NCI-H1694 (cell line): ENCODE data around the gene GPR15LG.
"Not testable (repeated sequence)": the region's sequence is repeated elsewhere in the genome, so short reads cannot be mapped to it uniquely, and the experiment has no call there.

Source experiments
- DNase-seq: peaks from one replicate; lab custom pipeline; 2025; lab: John Stamatoyannopoulos, UW

The GPR15LG gene

DNA sequence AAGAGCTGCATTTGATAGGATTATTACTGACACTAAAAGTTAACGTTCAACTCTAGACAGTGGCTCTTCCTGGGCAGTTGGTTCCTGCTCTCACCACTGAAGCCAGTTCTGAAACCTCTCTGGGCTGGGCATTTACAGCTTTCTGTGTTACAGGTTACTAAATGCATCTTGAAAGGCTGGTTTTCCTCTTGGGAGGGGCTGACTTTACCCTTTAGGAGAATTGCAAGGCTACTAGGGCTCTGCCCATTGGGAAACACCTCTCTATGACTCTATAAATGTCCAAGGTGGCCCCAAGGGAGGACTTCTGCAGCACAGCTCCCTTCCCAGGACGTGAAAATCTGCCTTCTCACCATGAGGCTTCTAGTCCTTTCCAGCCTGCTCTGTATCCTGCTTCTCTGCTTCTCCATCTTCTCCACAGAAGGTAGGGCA lies at the start of gene GPR15LG:
TSS of gene GPR15LG (plus strand) at position 301 of the 429 bp plus-strand sequence. CDS start at position 352, 51 bp downstream.
- DNase-seq: no peak

DNA sequence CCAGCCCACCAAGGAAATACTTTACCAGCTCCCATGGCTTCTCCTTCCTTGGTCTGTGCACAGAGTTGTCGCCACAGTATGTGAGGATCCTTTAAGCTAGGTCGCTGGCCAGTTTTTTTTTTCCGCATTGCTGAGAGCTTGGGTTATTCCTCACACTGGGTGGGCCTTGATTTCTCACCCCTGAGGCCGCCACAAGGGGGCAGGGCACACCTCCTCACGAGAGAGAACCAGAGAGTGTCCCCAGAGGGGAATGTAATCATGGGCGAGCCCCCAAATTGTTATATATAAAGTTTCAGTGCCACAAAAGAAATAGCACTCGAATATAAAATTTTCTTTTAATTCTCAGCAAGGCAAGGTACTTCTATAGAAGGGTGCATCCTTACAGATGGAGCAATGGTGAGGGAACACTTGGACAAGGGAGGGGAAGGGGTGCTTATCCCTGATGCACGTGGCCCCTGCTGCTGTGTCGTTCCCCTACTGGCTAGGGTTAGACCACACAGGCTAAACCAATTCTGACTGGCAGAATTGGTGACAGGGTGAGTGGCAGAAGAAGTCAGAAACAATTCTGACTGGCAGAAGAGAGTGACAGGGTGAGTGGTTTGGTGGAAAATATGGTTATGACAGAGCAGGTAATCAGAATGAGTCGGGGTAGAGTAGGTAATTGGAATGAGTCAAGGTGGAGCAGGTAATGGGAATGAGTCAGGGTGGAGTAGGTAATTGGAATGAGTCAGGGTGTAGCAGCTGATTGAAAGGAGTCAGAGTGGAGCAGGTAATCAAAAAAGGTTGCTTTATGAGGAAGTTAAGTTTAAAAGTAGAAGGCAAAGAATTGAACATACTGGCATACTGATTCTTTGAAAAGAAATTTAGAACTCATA lies 47.5 kb upstream of the GPR15LG start:
- DNase-seq: not testable (repeated sequence)

DNA sequence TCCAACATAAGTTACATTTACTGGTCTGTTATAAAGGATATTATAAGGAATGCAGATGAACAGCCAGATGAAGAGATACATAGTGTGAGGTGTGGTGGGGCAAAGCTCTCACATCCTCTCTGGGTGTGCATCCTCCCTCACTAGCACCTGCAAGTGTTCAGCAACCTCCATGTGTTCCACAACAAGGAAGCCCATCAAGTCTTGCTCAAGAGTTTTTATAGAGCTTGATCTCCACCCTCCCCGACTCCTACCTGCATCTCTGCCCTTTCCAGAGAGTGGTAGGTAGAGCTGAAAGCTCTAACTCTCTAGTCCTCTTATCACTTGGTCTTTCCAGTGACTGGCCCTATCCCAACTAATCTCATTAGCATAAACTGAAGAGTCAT lies 46.8 kb upstream of the GPR15LG start:
- no peak for DNase-seq

DNA sequence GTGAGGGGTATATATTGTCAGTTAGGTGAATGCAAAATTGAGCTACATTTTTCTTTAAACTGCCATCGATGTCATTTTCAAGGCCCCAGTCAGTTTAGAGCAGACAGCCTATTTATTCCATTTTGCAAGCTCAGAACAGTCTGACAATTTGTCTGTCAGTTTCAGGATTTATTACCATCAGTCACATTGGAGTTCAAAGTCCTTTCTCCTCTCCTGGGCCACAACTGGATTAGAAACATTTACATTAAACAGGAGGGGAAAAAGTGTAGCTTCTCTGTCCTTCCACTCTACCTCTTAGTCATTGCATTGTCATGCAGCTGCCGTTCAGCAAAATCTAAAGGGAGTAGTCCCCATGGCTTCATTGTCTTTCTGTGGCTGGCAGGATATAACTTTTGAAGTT lies 37.8 kb upstream of the GPR15LG start:
- no peak for DNase-seq

DNA sequence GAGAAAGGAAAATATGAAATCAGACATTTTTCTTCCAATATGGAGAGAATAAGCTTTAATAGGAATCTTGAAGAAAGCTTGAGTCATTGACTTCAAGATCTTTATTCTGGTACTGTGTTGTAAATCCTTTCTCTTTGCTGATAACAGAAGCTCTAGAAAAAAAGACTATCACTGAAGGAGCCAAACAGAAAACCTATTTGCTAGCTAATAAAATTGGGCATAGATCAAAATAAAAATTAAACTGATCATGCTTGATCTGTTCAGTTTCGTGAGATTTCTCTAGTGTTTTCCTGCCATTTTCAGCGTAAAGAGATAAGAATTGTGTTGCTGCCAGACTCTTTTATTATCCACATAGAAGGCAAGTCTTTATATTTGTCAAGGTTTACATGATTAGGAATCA lies 35.8 kb upstream of the GPR15LG start:
- no peak for DNase-seq

DNA sequence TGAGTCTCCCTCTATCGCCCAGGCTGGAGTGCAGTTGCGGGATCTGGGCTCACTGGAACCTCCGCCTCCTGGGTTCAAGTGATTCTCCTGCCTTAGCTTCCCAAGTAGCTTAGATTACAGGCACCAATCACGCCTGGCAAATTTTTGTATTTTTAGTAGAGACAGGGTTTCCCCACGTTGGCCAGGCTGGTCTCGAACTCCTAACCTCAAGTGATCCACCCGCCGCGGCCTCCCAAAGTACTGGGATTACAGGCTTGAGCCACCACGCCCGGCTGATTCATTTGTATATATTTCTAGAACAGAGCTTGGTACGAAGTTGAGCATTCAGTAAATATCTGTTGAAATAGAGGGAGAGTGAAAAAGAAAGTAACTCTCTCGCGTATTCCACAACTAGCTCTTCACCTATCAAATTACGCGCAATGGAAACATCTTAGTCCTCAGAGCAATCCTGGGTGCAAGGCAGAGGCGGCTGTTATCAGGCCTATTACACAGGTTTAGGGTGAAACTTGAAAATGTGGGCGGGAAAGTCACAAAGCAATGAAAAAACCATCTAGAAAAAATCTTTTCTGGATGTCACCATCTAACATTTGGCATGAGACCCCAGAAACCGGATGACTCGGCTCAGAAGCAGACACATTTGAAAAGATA lies 35.0 kb upstream of the GPR15LG start:
- DNase-seq: no peak

DNA sequence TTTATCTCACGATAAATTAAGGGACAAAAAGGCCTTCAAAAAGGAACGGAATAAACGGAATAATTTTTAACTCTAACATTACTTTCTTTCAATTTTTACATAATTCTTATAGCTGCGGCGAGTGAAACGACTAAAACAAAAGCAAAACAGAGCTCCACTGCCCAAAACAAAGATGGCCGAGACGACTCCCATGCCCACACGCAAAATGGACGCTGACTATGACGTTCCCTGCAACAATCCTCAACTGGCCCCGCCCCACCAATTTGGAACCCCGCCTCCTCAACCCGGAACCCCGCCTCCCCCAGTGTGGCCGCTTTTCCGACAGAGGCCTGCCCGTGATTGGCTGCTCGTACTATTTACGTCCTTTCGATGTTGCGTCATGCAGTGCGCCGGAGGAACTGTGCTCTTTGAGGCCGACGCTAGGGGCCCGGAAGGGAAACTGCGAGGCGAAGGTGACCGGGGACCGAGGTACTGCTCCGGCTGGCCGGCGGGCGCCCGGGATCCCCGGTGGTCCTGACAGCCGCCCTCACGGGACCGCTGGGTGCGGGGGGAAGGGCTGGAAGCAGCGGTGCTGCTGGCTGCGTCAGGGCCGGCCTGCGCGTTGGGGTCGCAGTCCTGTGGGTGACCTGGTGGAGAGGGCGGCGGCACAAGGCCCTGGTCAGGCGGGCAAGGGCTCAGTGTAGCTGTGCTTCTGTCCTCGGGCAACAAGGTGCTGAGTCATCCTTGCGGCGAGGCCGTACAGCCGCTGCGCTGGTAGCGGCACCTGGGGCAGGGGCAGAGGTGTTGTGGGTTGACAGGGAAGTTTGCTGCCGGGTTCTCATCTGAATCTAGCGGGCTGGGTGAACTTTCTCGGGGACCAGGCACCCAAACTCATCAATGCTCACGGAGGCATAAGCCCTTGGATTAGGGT lies 34.2 kb upstream of the GPR15LG start, which contains the start of gene GHITM:
TSS of gene GHITM (plus strand) at position 384 of the 910 bp plus-strand sequence. CDS start 1,992 bp downstream, outside the sequence.
- DNase-seq: peak; percentile 92

DNA sequence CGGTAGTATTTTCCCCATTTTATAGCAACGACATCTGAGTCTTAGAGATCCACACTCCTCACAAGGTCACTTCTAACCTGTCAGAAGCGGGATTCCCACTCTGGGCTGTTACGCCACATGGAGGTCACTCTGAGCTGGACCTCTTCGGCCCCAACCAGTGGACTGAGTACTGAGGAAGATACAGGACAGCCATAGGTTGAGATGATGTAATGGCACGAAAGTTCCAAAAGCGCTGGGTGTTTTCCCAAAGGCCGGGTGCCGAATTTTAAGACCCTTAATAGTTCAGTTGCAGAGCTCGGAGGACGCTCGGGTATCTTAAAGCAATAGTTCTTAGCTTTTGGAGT lies 33.6 kb upstream of the GPR15LG start:
- no peak for DNase-seq

DNA sequence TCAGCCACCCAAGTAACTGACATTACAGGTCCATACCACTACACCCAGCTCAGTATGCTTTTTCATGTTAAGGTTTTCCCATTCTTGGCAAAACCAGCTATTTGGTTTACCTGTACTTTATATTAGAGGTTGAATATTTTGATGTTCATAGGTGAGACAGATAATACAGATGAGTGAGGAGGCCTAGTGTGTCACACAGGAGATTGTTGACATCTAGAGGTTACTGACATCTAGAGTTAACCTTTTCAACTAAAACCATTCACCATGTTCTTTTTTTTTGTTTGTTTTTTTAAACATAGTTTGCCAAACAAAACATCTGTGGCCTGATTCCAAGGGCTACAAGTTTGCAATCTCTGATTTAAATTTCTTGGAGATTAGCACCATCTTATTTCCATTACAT lies 26.3 kb upstream of the GPR15LG start:
- no peak for DNase-seq

DNA sequence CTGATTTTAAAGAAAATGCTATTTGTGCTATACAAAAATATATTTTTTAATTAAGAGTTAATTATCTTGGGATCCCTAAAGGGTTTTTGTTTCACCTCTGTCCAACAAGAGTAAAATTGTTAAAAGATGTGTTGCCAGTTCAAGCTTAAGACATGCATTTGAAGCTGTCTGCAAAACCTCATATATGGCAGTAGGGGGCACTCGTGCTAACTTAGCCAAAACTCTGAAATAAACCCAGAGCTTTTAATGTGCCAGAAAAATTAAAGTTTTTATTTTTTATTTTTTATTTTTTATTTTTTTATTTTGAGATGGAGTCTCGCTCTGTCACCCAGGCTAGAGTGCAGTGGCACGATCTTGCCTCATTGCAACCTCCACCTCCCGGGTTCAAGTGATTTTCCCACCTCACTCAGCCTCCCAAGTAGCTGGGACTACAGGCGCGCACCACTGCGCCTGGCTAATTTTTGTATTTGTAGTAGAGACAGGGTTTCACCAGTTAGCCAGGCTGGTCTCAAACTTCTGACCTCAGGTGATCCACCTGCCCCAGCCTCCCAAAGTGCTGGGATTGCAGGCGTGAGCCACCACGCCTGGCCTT lies 25.5 kb upstream of the GPR15LG start:
- DNase-seq: peak; percentile 21

DNA sequence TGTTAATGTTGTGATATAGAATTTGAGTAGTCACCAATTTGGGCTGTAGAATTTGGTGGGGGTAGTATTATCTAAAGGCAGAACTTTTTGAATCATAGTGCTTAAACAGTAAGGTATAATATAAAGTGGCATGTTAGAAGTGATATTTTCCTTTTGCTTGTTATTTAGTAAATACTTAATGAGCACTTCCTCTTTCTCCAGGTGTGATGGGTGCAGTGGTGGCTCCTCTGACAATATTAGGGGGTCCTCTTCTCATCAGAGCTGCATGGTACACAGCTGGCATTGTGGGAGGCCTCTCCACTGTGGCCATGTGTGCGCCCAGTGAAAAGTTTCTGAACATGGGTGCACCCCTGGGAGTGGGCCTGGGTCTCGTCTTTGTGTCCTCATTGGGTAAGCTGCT lies 23.7 kb upstream of the GPR15LG start:
- no peak for DNase-seq

DNA sequence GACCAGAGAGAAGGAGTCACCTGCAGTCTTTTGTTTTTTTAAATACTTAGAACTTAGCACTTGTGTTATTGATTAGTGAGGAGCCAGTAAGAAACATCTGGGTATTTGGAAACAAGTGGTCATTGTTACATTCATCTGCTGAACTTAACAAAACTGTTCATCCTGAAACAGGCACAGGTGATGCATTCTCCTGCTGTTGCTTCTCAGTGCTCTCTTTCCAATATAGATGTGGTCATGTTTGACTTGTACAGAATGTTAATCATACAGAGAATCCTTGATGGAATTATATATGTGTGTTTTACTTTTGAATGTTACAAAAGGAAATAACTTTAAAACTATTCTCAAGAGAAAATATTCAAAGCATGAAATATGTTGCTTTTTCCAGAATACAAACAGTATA lies 20.8 kb upstream of the GPR15LG start:
- DNase-seq: no peak

DNA sequence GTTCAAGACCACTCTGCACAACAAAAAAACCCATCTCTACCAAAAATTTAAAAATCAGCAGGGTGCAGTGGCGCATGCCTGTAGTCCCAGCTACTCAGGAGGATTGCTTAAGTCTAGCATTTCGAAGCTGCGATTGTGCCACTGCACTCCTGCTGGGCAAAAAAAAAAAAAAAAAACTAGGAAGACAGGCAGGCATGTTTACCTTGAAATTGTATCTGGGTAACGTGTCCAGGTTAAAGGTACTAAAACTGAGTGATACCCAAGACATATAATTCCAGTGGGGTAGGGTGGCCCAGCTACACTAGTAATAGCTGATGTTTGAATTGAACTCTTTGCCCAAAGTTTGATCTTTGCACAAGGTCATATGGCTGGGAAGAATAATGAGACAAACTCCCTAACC lies 18.1 kb upstream of the GPR15LG start:
- no peak for DNase-seq

DNA sequence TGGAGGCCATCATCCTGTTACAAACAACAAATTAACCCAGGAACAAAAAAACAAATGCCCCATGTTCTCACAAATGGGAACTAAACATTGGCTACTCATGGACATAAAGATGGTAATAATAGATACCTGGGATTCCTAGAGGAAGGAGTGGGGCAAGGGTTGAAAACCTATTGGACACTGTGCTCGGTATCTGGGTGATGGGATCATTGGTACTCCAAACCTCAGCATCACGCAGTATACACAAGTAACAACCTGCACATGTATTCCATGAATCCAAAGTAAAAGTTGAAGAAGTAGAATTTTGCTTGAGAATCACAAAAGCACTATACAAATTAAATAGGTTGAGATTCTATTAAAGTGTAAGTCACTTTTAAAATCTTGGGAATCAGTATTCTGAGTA lies 17.6 kb upstream of the GPR15LG start:
- DNase-seq: no peak

DNA sequence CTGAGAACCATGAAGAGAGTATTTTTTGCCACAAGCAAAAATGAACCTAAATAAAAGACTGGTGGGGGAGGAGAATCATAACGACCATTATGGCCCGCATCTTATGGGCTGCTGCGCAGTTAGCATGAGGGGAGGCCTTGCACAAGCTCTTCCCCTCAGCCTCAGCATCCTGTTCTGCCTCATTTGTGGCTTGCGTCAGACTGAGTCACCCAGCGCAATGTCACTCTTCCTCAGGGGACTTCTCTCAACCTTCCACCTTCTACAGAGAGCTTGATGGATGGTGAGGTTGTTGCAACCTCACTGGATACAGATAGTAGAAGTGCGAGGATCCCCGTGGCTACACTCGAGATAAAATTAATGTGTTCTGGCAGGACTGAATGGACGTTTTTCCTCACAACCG lies 16.8 kb upstream of the GPR15LG start:
- DNase-seq: no peak

DNA sequence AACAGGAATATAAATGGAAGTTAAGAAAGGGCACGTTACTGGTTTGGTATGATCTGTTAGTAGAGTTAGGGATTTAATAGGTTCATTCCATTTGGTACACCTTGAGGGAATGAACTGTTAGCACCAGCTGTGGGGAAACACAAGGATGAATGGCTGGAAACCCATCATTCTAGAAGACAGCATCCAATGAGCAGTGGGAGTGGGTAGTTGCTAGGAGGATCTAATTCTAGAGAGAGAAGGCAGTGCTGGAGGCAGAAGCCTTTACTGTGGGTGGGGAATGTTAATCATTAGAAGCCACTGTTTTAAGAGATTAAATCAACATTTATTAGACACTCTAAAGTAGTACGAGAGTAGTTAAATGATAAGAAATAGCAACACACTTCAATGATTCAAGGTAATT lies 15.5 kb upstream of the GPR15LG start:
- no peak for DNase-seq

DNA sequence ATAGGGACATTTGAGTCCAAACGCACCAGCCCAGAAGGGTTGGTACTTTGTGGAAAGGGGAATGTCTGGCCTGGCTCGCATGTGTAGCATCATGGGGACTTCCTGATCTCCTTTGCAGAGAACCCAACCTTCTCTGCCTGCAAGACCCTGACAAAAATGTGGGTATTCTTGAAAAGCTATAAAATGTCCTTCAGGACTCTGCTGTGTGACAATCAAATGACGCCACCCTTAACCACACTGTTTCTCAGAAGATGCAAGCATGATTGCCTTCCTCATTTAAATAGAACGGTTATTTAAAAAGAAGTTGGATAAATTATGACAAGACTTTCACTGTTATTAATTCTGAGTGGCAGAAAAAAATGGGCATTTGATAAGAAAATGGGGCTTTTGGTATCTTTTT lies 15.1 kb upstream of the GPR15LG start:
- DNase-seq: no peak

DNA sequence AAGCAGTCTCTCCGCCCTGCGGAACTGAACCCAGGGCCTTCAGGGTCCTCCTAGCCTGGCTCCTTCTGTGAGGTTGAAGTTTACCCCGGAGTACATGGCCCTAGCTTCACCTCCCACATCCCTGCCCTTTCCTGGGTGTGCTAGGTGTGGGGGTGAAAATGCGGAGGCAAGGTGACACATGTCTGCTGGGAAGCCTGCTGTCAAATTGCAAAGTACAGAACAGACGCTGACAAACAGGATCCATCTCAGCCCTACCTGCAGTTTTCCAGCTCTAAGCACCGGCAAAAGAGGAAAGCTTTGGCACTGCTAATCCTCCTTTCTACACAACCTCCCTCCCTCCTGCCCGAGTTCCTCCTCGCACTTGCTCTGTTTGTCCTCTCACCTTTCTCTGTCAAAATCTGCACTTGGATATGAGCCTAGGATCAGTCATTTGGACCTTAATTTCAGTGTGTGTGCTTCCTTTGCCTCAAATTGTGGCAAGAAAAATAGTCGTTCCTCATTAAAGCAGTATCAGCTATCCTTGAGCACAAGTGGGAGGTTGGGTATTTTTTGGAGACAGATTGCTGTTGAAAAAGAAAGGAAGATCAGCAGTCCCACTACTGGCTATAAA lies 14.4 kb upstream of the GPR15LG start:
- DNase-seq: no peak

DNA sequence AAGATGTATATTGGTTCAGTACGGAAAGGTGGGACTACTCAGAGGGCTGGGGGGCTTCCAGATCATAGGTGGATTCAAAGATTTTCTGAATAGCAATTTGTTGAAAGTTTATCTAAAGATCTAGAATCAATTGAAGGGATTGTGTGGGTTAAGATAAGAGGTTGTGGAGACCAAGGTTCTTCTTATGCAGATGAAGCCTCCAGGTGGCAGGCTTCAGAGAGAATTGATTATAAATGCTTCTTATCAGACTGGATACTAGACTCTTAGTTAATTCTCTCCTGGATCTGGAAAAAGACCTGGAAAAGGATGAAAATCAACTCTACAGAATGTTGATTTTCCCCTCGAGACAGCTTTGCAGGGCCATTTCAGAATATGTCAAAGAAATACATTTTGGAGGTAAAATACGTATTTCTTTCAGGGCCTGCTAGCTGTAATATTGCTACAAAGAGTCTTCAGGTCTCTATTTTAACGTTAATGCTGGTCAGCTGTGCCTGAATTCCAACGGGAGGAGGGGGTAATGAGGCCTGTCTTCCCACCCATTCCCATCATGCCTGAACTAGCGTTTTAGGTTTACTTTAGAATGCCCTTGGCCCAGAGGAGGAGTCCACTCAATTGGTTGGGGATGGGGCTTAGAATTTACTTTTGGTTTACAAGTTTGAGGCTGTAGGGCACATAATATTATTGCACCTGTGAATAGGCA lies 12.8 kb upstream of the GPR15LG start:
- no peak for DNase-seq

DNA sequence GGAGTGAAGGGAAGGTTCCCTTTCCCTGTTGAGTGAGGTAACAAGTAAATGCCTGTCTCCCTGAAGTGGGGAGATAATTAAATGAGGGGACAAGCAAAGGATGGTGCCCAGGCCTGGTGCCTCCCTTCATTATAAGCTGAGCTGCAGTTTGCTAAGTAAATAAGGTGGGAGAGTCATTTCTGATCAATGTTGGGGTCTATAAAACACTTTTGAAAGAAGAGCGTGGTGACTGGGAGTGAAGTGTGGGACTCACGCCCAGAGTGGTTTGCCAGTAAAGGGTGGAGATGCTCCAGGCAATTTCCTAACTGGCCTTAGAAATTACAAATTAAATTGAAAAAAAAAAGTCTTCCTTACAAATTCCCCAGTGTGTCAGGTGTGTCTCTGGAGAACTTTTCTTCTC lies 9.6 kb upstream of the GPR15LG start:
- no peak for DNase-seq

DNA sequence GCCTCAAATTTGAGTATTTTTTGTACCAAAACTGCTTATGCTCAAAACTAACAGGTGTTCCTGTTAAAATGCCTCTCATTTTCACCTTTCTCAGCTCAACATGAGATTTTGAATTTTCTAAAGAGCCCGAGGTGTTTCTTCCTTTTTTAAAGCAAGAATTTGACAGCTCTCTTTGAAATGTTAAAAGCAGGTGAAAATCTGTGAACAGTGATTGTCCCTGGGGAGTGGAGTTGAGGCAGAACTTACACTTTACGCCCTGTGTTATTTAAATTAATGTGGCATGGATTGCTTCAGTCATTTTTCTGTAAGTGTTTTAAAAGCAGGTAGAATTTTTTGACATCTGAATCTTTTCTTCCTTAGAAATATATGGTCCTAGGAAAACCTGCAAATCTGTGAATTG lies 9.2 kb upstream of the GPR15LG start:
- DNase-seq: no peak
